Loucy (cell line): ENCODE measurements around the gene SLC25A40.
"Not testable (repeated sequence)": the region's sequence is repeated elsewhere in the genome, so short reads cannot be mapped to it uniquely, and the experiment has no call there.

ENCODE experiments used
- H2AFZ ChIP-seq: fragments of 200-600 bp; sonication (generic); 2 replicates; pipeline ENCODE4 v1.6.0; 2016; ENCODE audit warnings: antibody characterized with exemption, mild to moderate bottlenecking, low read length, moderate library complexity
- H3F3A ChIP-seq: fragments of 200-600 bp; 2 replicates; pipeline ENCODE4 v1.6.0; 2016; ENCODE audit warnings: antibody characterized with exemption, low read depth, mild to moderate bottlenecking
- H3K27me3 ChIP-seq: fragments of 200-600 bp; sonication (generic); 2 replicates; pipeline ENCODE4 v1.6.1; 2014; ENCODE audit warnings: low read length, mild to moderate bottlenecking; ENCODE audit not compliant: insufficient read depth, poor library complexity, severe bottlenecking
- H3K36me3 ChIP-seq: fragments of 200-600 bp; sonication (generic); 2 replicates; pipeline ENCODE4 v1.6.1; 2016; ENCODE audit warnings: low read length; ENCODE audit not compliant: insufficient read depth
- H3K4me1 ChIP-seq: fragments of 200-600 bp; sonication (generic); 2 replicates; pipeline ENCODE4 v1.5.1; 2014; ENCODE audit warnings: low read length, mild to moderate bottlenecking; ENCODE audit not compliant: insufficient read depth, poor library complexity, severe bottlenecking
- H3K4me2 ChIP-seq: fragments of 200-600 bp; sonication (generic); 2 replicates; pipeline ENCODE4 v1.6.0; 2014; ENCODE audit warnings: antibody characterized with exemption, low read length, low read depth, mild to moderate bottlenecking; ENCODE audit not compliant: poor library complexity, severe bottlenecking
- H3K4me3 ChIP-seq: fragments of 200-600 bp; sonication (generic); 2 replicates; pipeline ENCODE4 v1.5.1; 2014; ENCODE audit warnings: low read length, mild to moderate bottlenecking, mixed read lengths; ENCODE audit not compliant: poor library complexity, severe bottlenecking
- H3K79me2 ChIP-seq: fragments of 200-600 bp; sonication (generic); 2 replicates; pipeline ENCODE4 v1.6.1; 2014; ENCODE audit warnings: low read length; ENCODE audit not compliant: insufficient read depth
- H3K9ac ChIP-seq: fragments of 200-600 bp; sonication (generic); 2 replicates; pipeline ENCODE4 v1.6.0; 2014; ENCODE audit warnings: mild to moderate bottlenecking, low read depth, low read length, moderate library complexity; ENCODE audit not compliant: poor library complexity, severe bottlenecking
- H3K9me2 ChIP-seq: fragments of 200-600 bp; sonication (generic); replicated peaks from 2 replicates; pipeline ENCODE4 v1.6.1; 2016; ENCODE audit warnings: low read depth, low read length, mixed read lengths
- H3K9me3 ChIP-seq: fragments of 200-600 bp; sonication (generic); 2 replicates; pipeline ENCODE4 v1.6.1; 2014; ENCODE audit warnings: mild to moderate bottlenecking, antibody characterized with exemption, low read length, low read depth; ENCODE audit not compliant: insufficient read depth
- H4K20me1 ChIP-seq: fragments of 200-600 bp; sonication (generic); 2 replicates; pipeline ENCODE4 v1.6.0; 2014; ENCODE audit warnings: antibody characterized with exemption, low read length, mild to moderate bottlenecking; ENCODE audit not compliant: insufficient read depth, poor library complexity, severe bottlenecking
- EZH2phosphoT487 ChIP-seq: fragments of 200-600 bp; IDR thresholded peaks from 2 replicates; pipeline ENCODE4 v1.6.1; 2018; ENCODE audit warnings: antibody characterized with exemption, mild to moderate bottlenecking, moderate library complexity, borderline replicate concordance
- TF ChIP-seq, protein P1 (sequence below): fragments of 200-600 bp; sonication (generic); conservative IDR thresholded peaks from 2 replicates; pipeline ENCODE4 v1.5.1; 2014; ENCODE audit warnings: mild to moderate bottlenecking, antibody characterized with exemption, low read length

SLC25A40 gene

GRCh38 chr7:87876040-87876868, at the start of gene SLC25A40, which contains the start of gene DBF4:
Gene SLC25A40, minus strand, starts transcription at chr7:87876360. Its CDS starts 17,633 bp downstream, at chr7:87858727.
Gene DBF4, plus strand, starts transcription at chr7:87876493. Its CDS starts 240 bp downstream, at chr7:87876733.
- Histone ChIP-seq H4K20me1 (peaks cover 45% of the 10 kb centered on the region), H3K9me3 (peaks cover 11% of the 10 kb centered on the region), H3K4me1 (peaks cover 58% of the 10 kb centered on the region), H3F3A (peaks cover 4% of the 10 kb centered on the region), H3K36me3 (peaks cover 11% of the 10 kb centered on the region), H3K4me3 (peak within 1 kb of the TSS; percentile 99), H3K79me2 (peaks cover 94% of the 10 kb centered on the region), H3K27me3 (no peaks in the 10 kb centered on the region), H3K9ac (peak within 1 kb of the TSS; percentile 98), H2AFZ (peak within 1 kb of the TSS; percentile 59), H3K9me2 (no peaks in the 10 kb centered on the region), H3K4me2 (peak within 1 kb of the TSS; percentile 96)
- no peak for TF ChIP-seq EZH2phosphoT487
- TF ChIP-seq, protein P1, sequence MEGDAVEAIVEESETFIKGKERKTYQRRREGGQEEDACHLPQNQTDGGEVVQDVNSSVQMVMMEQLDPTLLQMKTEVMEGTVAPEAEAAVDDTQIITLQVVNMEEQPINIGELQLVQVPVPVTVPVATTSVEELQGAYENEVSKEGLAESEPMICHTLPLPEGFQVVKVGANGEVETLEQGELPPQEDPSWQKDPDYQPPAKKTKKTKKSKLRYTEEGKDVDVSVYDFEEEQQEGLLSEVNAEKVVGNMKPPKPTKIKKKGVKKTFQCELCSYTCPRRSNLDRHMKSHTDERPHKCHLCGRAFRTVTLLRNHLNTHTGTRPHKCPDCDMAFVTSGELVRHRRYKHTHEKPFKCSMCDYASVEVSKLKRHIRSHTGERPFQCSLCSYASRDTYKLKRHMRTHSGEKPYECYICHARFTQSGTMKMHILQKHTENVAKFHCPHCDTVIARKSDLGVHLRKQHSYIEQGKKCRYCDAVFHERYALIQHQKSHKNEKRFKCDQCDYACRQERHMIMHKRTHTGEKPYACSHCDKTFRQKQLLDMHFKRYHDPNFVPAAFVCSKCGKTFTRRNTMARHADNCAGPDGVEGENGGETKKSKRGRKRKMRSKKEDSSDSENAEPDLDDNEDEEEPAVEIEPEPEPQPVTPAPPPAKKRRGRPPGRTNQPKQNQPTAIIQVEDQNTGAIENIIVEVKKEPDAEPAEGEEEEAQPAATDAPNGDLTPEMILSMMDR = no peak

DNA sequence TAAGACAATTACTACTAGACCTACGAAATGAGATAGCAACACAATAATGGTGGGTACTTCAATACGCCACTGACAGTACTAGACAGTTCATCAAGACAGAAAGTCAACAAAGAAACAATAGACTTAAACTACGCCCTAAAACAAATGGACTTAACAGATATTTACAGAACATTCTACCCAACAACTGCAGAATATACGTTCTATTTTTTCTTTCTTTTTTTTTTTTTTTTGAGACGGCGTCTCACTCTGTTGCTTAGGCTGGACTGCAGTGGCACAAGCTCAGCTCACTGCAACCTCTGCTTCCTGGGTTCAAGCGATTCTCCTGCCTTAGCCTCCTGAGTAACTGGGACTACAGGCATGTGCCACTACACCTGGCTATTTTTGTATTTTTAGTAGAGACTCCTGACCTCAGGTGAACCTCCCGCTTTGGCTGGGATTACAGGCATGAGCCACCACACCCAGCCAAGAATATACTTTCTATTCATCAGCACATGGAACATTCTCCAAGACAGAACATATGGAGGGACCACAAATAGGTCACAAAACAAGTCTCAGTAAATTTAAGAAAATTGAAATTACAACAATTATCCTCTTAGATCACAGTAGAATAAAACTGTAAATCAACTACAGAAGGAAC, 46.7 kb upstream of the SLC25A40 start:
- not testable (repeated sequence) for H2AFZ ChIP-seq, H3K9me2 ChIP-seq, H3K36me3 ChIP-seq, H4K20me1 ChIP-seq, H3K4me1 ChIP-seq, H3K9ac ChIP-seq, H3K79me2 ChIP-seq, H3F3A ChIP-seq, H3K9me3 ChIP-seq, H3K4me3 ChIP-seq, H3K27me3 ChIP-seq, H3K4me2 ChIP-seq

DNA sequence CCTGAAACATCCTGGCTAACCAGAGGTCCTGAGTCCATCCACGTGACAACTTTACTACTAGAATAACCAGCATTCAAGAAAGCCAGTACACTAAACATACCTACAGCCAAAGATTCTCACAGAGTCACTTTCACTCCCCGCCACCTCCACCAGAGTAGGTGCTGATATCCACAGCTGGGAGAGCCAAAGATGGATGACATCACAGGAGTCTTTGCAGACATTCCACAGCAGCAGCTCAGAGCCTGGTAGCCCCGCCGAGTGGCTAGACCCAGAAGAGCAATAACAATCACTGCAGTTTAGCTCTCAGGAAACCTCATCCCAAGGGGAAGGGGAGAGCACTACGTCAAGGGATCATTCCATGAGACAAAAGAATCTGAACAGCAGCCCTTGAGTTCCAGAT, 44.4 kb upstream of the SLC25A40 start:
- H3K36me3 ChIP-seq = no peaks in the 10 kb centered on the region
- H3K9ac ChIP-seq = no peak overlapping the region
- H4K20me1 ChIP-seq = no peaks in the 10 kb centered on the region
- H2AFZ ChIP-seq = no peak overlapping the region
- H3K79me2 ChIP-seq = no peaks in the 10 kb centered on the region
- no peak overlapping the region for H3K4me3 ChIP-seq
- H3K4me2 ChIP-seq = no peak overlapping the region
- H3K4me1 ChIP-seq = no peaks in the 10 kb centered on the region
- no peaks in the 10 kb centered on the region for H3K27me3 ChIP-seq
- H3K9me2 ChIP-seq = no peaks in the 10 kb centered on the region
- H3F3A ChIP-seq = no peaks in the 10 kb centered on the region
- H3K9me3 ChIP-seq = no peaks in the 10 kb centered on the region
- TF ChIP-seq, protein P1 = no peak
- no peak for TF ChIP-seq EZH2phosphoT487
